Measurements from ENCODE around the gene MZF1. TPM values are rescaled to one million over a fixed set of nuclear protein-coding genes. Genes with fewer than 3 reads are reported as not detected.

Gene MZF1
- total RNA-seq, 1 donor from 2014 or later: 10.9 TPM

GRCh38 chr19:58557221-58558065 lies 15.7 kb downstream of the MZF1 start:
- no peak for TF ChIP-seq CTCF (IDR thresholded peaks at IDR 0.05; ENCODE audit: borderline replicate concordance)
- Histone ChIP-seq H3K4me1 (peaks cover 88% of the 10 kb centered on the region), H3K27me3 (ENCODE audit: low read depth) (no peaks in the 10 kb centered on the region), H3K27ac (replicated peaks) (peak overlapping the region; percentile 100), H3K4me3 (peak overlapping the region; percentile 87), H3K36me3 (peaks cover 32% of the 10 kb centered on the region), H3K9me3 (replicated peaks) (no peaks in the 10 kb centered on the region)
- intact Hi-C loops (cut with micrococcal nuclease): no loop called here
- DNase-seq: peak; percentile 13

GRCh38 chr19:58556622-58557220 lies 16.4 kb downstream of the MZF1 start:
- no peaks in the 10 kb centered on the region for H3K9me3 ChIP-seq (replicated peaks)
- peaks cover 82% of the 10 kb centered on the region for H3K4me1 ChIP-seq
- H3K36me3 ChIP-seq: peaks cover 40% of the 10 kb centered on the region
- DNase-seq: no peak
- no peaks in the 10 kb centered on the region for H3K27me3 ChIP-seq (ENCODE audit: low read depth)
- H3K27ac ChIP-seq (replicated peaks): peak overlapping the region; percentile 100
- TF ChIP-seq CTCF (IDR thresholded peaks at IDR 0.05; ENCODE audit: borderline replicate concordance): no peak
- intact Hi-C loops (cut with micrococcal nuclease): no loop called here
- peak overlapping the region; percentile 87 for H3K4me3 ChIP-seq

GRCh38 chr19:58555920-58556621 lies 17.1 kb downstream of the MZF1 start:
- intact Hi-C loops (cut with micrococcal nuclease): no loop called here
- Histone ChIP-seq H3K4me3 (peak overlapping the region; percentile 92), H3K27me3 (ENCODE audit: low read depth) (no peaks in the 10 kb centered on the region), H3K27ac (replicated peaks) (peak overlapping the region; percentile 100), H3K9me3 (replicated peaks) (no peaks in the 10 kb centered on the region), H3K36me3 (peaks cover 46% of the 10 kb centered on the region), H3K4me1 (peaks cover 75% of the 10 kb centered on the region)
- DNase-seq: peak; percentile 20
- TF ChIP-seq CTCF (IDR thresholded peaks at IDR 0.05; ENCODE audit: borderline replicate concordance): no peak

- peak; percentile 14 for DNase-seq
- H3K36me3 ChIP-seq: peaks cover 53% of the 10 kb centered on the region
- TF ChIP-seq CTCF (IDR thresholded peaks at IDR 0.05; ENCODE audit: borderline replicate concordance): no peak
- H3K4me1 ChIP-seq: peaks cover 72% of the 10 kb centered on the region
- H3K27me3 ChIP-seq (ENCODE audit: low read depth): no peaks in the 10 kb centered on the region
- no peaks in the 10 kb centered on the region for H3K9me3 ChIP-seq (replicated peaks)
- H3K27ac ChIP-seq (replicated peaks): peak overlapping the region; percentile 100
- intact Hi-C loops (cut with micrococcal nuclease): no loop called here
- H3K4me3 ChIP-seq: peak overlapping the region; percentile 92
These were observed 17.7 kb downstream of the MZF1 start for GRCh38 chr19:58555369-58555885.

Measured in left ventricle myocardium inferior (tissue), 1 donor.